ENCODE data around the gene ELL. TPM values are rescaled to one million over a fixed set of nuclear protein-coding genes. Genes with fewer than 3 reads are reported as not detected.

Gene ELL
- total and polyA plus RNA-seq, 2 experiments from 2014 or later, result 11.3 to 20.1 TPM

DNA sequence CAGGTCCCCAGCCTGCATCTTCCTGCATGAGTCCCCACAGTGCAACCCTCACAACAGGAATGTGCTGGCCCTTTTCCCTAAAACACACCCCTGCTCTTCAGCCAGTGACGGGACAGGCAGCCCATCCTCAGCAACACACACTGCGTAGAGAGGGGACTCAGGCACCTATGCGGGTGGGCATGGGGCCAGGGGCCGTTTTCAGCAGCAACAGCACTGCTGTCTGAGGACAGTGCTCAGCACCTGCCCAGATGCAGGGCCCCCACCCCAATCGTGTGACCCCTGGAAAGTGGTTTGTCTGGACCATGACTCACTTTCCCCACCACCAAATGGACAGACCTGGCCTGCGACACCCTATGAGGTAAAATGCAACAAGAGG is 55.9 kb downstream of the ELL start:
- peaks cover 14% of the 10 kb centered on the region; the same call in 1 of the 2 replicates for H4K20me1 ChIP-seq (replicated peaks; ENCODE audit: insufficient read depth)

More for the DNA sequence above, 55.9 kb downstream of the ELL start:
- Mint-ChIP-seq H3K36me3 (ENCODE audit: low read depth) (peaks cover 7% of the 10 kb centered on the region), H3K4me1 (peaks cover 11% of the 10 kb centered on the region), H3K4me3 (no peak overlapping the region), H3K27me3 (ENCODE audit: insufficient read depth, low read depth, poor library complexity) (peaks cover 13% of the 10 kb centered on the region), H3K9me3 (no peaks in the 10 kb centered on the region; the same call in 2 of the 3 replicates), H3K27ac (no peak overlapping the region)
- Histone ChIP-seq H3K4me2 (no peak overlapping the region), H2AFZ (no peak overlapping the region), H3K4me3 (no peak overlapping the region), H3K36me3 (ENCODE audit: insufficient read depth) (no peaks in the 10 kb centered on the region), H3K79me2 (replicated peaks; ENCODE audit: insufficient read depth) (no peaks in the 10 kb centered on the region), H3K27me3 (ENCODE audit: insufficient read depth) (no peaks in the 10 kb centered on the region), H3K27ac (ENCODE audit: low read depth) (no peak overlapping the region), H3F3A (replicated peaks; ENCODE audit: low read depth) (peaks cover 3% of the 10 kb centered on the region; the same call in 1 of the 2 replicates), H3K4me1 (ENCODE audit: insufficient read depth) (peaks cover 5% of the 10 kb centered on the region), H3K9me2 (ENCODE audit: insufficient read depth) (no peaks in the 10 kb centered on the region)
- TF ChIP-seq NANOG (IDR thresholded peaks at IDR 0.05; ENCODE audit: borderline replicate concordance) (no peak), JUNB (IDR thresholded peaks at IDR 0.05; ENCODE audit: unreplicated experiment) (no peak)
- TF ChIP-seq, protein P1, sequence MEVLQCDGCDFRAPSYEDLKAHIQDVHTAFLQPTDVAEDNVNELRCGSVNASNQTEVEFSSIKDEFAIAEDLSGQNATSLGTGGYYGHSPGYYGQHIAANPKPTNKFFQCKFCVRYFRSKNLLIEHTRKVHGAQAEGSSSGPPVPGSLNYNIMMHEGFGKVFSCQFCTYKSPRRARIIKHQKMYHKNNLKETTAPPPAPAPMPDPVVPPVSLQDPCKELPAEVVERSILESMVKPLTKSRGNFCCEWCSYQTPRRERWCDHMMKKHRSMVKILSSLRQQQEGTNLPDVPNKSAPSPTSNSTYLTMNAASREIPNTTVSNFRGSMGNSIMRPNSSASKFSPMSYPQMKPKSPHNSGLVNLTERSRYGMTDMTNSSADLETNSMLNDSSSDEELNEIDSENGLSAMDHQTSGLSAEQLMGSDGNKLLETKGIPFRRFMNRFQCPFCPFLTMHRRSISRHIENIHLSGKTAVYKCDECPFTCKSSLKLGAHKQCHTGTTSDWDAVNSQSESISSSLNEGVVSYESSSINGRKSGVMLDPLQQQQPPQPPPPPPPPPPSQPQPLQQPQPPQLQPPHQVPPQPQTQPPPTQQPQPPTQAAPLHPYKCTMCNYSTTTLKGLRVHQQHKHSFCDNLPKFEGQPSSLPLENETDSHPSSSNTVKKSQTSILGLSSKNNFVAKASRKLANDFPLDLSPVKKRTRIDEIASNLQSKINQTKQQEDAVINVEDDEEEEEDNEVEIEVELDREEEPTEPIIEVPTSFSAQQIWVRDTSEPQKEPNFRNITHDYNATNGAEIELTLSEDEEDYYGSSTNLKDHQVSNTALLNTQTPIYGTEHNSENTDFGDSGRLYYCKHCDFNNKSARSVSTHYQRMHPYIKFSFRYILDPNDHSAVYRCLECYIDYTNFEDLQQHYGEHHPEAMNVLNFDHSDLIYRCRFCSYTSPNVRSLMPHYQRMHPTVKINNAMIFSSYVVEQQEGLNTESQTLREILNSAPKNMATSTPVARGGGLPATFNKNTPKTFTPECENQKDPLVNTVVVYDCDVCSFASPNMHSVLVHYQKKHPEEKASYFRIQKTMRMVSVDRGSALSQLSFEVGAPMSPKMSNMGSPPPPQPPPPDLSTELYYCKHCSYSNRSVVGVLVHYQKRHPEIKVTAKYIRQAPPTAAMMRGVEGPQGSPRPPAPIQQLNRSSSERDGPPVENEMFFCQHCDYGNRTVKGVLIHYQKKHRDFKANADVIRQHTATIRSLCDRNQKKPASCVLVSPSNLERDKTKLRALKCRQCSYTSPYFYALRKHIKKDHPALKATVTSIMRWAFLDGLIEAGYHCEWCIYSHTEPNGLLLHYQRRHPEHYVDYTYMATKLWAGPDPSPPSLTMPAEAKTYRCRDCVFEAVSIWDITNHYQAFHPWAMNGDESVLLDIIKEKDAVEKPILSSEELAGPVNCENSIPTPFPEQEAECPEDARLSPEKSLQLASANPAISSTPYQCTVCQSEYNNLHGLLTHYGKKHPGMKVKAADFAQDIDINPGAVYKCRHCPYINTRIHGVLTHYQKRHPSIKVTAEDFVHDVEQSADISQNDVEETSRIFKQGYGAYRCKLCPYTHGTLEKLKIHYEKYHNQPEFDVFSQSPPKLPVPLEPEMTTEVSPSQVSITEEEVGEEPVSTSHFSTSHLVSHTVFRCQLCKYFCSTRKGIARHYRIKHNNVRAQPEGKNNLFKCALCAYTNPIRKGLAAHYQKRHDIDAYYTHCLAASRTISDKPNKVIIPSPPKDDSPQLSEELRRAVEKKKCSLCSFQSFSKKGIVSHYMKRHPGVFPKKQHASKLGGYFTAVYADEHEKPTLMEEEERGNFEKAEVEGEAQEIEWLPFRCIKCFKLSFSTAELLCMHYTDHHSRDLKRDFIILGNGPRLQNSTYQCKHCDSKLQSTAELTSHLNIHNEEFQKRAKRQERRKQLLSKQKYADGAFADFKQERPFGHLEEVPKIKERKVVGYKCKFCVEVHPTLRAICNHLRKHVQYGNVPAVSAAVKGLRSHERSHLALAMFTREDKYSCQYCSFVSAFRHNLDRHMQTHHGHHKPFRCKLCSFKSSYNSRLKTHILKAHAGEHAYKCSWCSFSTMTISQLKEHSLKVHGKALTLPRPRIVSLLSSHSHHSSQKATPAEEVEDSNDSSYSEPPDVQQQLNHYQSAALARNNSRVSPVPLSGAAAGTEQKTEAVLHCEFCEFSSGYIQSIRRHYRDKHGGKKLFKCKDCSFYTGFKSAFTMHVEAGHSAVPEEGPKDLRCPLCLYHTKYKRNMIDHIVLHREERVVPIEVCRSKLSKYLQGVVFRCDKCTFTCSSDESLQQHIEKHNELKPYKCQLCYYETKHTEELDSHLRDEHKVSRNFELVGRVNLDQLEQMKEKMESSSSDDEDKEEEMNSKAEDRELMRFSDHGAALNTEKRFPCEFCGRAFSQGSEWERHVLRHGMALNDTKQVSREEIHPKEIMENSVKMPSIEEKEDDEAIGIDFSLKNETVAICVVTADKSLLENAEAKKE (CRISPR knock-in tag; IDR thresholded peaks at IDR 0.05), result no peak
- ATAC-seq, result no peak
- no peak for DNase-seq (ENCODE audit: low spot score)
